PC-9 (cell line): Measurements from ENCODE around the gene KRT3.

Experiments
- CTCF ChIP-seq: fragments of 200-600 bp; sonication (generic); conservative IDR thresholded peaks from 2 replicates; pipeline ENCODE4 v1.6.1; 2017; ENCODE audit warnings: mixed run types, antibody characterized with exemption, mild to moderate bottlenecking, moderate library complexity
- EZH2 ChIP-seq: fragments of 200-600 bp; sonication (generic); IDR thresholded peaks from 2 replicates; pipeline ENCODE4 v1.8.0; 2017; ENCODE audit warnings: antibody characterized with exemption, low read depth

DNA sequence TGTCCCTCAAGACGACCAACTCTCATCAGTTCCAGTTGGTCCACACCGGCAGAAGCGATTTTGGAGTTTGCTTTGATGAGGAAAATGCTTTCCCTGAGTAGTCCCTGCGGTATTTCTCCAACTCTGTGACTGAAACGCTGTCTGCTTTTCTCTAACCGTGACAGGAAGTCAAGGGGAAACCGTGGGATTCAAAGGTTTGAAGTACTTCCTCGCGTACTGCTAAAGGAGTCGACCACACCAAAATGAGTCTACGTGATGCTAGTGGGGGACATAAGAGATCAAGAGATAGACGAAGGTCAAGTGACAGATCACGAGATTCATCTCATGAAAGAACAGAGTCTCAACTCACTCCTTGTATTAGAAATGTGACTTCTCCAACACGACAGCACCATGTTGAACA is 47.3 kb downstream of the KRT3 start:
- no peak for TF ChIP-seq CTCF
- no peak for TF ChIP-seq EZH2
